Measurements from ENCODE around the gene FGF2.
A peak's percentile ranks its signal among the peaks of the same experiment; 100 is the strongest.
"Not testable (repeated sequence)": the region's sequence is repeated elsewhere in the genome, so short reads cannot be mapped to it uniquely, and the experiment has no call there.

Gene FGF2

GRCh38 chr4:122851568-122851967 is 24.9 kb downstream of the FGF2 start:
- no peak for DNase-seq

DNA sequence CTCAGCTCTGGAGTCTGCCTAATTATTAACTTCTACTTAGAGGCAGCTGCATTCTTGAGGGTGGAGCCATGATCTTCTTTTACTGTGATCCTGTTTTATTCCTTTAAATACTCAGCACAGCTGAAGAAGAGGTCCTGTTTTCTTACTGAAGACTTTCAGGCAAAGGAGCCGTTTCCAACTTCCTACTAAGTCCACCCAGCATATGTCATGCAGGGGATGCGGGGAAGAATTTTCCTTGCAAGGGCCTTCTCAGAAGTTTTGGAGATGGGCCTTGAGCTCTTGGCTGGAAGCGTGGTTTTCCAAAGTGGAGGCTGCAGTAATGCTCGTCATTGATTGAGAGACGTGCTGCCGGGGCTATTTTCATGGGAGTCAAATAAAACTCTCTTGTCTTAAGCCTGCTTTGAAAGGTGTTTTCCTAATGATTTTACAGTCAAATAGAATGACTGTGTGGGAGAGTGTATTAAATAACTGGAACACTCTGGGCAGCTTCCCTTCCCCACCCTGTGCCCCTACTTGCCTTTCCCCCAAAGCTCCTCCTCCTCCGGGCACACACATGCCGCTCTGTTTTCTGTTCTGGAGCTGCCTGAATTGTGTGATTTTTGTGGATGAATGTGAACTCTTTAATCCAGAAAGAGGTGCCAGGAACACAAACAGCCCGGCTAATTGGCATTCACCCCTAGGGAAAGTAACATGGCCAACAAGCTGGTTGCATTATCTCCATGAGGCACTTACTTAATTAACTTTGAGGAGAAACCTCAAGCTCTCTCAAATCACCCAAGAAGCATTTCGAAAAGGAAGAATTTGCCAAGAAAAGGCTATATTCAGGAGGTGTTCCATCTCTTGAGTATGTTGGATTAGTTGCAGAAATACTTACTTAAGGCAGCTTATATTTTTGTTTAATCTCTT is 28.1 kb downstream of the FGF2 start:
- peak; percentile 35 for DNase-seq

- DNase-seq, result no peak
Measured at GRCh38 chr4:122855353-122855890, 28.8 kb downstream of the FGF2 start.

GRCh38 chr4:122857160-122857559 is 30.5 kb downstream of the FGF2 start:
- DNase-seq, result no peak

GRCh38 chr4:122858705-122859104 is 32.1 kb downstream of the FGF2 start:
- DNase-seq, result no peak

- no peak for DNase-seq
Measured at GRCh38 chr4:122861172-122861943, 34.7 kb downstream of the FGF2 start.

GRCh38 chr4:122863639-122864038 is 37.0 kb downstream of the FGF2 start:
- no peak for DNase-seq

DNA sequence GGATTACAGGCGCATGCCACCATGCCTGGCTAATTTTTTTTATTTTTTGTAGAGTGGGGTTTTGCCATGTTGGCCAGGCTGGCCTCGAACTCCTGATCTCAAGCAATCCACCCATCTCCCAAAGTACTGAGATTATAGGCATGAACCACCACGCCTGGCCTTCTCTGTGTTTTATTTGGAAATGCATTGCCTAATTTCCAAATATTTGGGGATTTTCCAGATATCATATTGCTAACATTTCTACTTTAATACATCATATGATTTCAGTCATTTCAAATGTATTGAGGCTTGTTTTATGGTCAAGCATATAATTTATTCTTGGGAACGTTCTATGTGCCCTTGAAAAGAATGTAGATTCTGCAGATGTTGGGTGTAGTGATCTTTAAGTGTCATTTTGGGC is 38.8 kb downstream of the FGF2 start:
- DNase-seq, result no peak

GRCh38 chr4:122868235-122868634 is 41.6 kb downstream of the FGF2 start:
- not testable (repeated sequence) for DNase-seq

DNA sequence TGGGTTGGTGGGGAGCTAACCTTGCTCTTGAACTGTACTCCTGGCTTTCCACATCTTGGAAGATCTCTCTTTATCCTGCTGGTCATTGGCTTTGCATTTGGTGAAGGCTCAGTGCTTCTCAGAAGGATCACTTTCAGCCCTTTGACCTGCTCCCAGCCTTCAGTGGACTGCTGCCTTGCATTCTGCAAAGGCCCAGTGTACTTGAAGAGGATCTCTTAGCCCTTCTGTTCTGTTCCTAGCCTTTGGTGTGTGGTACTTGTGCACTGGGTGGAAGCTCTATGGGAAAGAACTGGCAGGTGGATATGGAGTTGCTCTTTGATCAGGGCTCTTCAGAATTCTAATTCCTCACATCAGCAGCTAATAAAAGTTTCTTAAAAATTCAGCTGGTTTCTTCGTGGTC is 46.5 kb downstream of the FGF2 start:
- no peak for DNase-seq

DNA sequence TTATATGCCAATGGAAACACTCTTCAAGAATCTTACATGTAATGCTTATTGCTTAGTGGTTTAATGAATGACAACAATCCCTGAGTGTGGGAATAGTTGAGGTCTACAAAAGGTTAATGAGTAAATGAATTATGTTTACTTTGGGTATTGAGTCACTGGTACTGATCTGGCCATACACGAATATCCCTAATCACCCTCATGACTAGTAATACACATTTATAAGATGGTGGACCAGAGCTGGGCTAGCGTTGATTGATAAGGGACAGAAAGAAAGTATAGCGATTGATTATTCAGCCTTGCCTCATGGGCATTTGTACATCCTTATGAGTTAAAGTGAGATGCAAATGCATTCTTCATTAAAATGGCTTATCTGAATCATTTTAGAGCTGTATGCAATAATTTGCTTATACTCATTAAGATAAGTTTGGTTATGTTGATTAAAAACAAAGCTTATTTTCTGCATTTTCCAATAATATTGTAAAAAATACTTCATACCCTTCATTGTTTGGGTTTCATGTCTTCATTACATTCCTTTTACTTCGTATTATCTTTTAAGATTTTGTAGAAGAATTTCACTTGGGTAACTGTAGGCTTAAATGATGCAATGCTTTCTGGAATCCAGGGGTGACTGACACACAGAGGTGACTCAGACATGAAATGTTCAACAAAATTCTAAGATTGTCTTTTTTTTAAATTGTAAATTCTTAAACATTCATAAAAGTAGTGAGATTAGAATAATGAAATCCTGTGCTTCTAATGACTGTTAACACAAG is 47.4 kb downstream of the FGF2 start:
- DNase-seq, result no peak

- no peak for DNase-seq
Measured at GRCh38 chr4:122875949-122876348, 49.3 kb downstream of the FGF2 start.

DNA sequence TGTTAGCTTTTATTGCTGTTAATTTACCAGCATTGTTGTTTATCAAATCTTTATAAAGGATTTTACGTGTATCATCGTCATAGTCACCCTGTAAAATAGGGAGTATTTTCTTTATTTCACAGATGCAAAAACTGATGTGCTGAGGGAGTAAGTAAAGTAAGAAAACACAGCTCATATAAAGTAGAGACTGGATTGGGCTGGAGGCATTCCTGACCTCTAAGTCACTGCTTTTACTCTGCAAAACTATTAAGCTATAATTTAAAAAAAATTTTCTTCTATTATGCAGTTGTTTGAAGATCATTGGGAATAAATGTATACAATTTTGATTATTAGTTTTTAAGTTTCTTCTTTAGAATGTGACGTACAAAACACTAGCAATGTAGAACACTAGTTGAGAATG is 49.8 kb downstream of the FGF2 start:
- DNase-seq, result no peak

- DNase-seq, result no peak
Measured at GRCh38 chr4:122879001-122879400, 52.4 kb downstream of the FGF2 start.

DNA sequence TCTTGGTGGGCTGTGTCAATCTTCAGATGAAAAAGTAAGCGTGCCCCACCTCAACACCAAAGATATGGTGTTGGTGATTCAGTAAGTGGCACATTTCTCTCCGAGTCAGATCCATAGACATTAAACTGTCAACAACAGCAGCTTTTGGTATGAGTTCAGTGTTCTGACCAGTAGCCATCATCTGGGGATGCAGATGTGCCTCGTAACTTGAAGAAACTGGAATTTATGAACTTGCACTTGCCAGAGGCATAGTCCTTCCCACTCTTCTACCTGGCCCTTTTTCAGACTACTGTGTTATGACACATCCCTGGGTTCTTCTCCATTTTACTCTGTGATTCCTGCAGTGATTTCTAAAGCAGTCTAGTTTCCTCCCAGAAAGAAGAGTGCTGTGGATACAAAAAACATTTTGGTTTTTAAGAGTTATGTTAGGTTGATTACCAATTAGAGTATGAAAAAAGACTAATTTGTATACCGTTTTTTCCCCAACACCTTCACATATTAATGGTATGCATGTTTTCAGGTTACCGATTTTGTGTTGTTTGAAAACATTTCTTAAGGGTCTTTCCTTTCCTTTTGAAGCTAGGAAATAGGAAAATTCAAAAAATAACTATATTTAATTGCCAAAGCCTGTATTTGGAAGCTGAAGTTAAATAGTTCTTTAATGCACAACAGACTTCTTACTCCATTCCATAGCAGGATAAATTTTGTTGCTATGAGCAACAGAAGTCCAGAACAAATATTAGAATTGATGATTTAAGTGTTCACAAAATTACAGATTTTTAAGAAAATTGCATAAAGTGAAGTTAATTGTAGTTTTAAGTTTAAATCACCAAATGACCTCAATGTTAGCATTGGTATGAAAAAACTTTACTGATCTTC is 56.5 kb downstream of the FGF2 start:
- DNase-seq, result no peak

GRCh38 chr4:122884499-122884898 is 57.9 kb downstream of the FGF2 start:
- no peak for DNase-seq

GRCh38 chr4:122889726-122890125 is 63.1 kb downstream of the FGF2 start:
- DNase-seq, result no peak

GRCh38 chr4:122890147-122890795 is 63.6 kb downstream of the FGF2 start:
- DNase-seq, result no peak

DNA sequence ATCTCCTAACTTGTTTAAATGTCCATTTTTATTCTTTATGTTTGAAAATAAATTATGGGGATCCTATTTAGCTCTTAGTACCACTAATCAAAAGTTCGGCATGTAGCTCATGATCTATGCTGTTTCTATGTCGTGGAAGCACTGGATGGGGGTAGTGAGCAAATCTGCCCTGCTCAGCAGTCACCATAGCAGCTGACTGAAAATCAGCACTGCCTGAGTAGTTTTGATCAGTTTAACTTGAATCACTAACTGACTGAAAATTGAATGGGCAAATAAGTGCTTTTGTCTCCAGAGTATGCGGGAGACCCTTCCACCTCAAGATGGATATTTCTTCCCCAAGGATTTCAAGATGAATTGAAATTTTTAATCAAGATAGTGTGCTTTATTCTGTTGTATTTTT is 68.2 kb downstream of the FGF2 start:
- no peak for DNase-seq

DNA sequence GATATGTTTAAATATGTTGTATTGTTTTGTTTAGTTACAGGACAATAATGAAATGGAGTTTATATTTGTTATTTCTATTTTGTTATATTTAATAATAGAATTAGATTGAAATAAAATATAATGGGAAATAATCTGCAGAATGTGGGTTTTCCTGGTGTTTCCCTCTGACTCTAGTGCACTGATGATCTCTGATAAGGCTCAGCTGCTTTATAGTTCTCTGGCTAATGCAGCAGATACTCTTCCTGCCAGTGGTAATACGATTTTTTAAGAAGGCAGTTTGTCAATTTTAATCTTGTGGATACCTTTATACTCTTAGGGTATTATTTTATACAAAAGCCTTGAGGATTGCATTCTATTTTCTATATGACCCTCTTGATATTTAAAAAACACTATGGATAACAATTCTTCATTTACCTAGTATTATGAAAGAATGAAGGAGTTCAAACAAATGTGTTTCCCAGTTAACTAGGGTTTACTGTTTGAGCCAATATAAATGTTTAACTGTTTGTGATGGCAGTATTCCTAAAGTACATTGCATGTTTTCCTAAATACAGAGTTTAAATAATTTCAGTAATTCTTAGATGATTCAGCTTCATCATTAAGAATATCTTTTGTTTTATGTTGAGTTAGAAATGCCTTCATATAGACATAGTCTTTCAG is 68.8 kb downstream of the FGF2 start:
- no peak for DNase-seq

DNA sequence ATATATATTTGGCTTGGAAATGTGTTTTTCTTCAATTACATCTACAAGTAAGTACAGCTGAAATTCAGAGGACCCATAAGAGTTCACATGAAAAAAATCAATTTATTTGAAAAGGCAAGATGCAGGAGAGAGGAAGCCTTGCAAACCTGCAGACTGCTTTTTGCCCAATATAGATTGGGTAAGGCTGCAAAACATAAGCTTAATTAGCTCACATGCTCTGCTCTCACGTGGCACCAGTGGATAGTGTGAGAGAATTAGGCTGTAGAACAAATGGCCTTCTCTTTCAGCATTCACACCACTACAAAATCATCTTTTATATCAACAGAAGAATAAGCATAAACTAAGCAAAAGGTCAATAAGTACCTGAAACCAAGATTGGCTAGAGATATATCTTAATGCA is 69.6 kb downstream of the FGF2 start:
- DNase-seq, result no peak

All from NCI-H1048 (cell line).